Activated T-cell treated with anti-CD3 and anti-CD28 coated beads for 1 hour (primary cell): ENCODE data around the gene NR1I2.

Experiments
- DNase-seq: peaks from one replicate; pipeline ENCODE4 v3.0.0-alpha.2; 2020; ENCODE audit warnings: low read depth

Gene NR1I2

DNA sequence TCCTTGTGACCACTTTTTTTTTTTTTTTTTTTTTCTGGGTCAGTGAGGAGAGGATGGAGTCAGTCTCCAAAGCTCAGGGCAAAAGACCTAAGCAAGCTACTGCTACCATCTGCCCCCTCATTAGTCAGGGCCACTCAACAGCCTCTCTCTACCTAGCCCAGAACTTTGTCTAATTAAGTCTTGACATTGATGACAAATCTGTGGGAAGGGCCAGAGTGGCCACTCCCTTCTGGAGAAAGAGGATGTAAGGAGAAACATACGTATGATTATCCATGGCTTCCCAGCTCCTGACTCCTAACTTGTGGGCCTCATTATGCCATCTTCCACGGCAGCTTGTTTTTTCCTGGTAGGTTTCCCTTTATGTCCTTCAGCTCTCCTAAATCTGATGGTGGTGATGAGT is 37.9 kb downstream of the NR1I2 start:
- DNase-seq: no peak

DNA sequence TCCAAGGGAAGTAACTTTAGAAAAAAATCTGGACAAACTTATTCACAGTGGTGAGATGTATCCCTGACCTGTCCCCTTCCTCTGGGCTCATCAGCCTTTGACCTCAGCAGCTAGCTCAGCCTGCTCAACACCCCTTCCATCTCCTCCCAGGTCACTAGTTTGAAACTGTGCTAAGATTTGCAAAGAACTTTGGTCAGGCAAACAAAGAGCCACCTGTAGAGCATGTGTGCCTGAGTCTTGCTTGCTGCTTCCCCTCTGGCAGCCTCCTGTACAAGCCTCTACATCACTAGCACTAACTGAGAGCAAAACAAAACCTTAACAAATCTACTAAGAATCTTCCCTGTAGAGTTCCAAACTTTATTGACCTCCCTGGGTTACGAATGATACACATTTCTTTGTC is 43.9 kb downstream of the NR1I2 start:
- DNase-seq: no peak

DNA sequence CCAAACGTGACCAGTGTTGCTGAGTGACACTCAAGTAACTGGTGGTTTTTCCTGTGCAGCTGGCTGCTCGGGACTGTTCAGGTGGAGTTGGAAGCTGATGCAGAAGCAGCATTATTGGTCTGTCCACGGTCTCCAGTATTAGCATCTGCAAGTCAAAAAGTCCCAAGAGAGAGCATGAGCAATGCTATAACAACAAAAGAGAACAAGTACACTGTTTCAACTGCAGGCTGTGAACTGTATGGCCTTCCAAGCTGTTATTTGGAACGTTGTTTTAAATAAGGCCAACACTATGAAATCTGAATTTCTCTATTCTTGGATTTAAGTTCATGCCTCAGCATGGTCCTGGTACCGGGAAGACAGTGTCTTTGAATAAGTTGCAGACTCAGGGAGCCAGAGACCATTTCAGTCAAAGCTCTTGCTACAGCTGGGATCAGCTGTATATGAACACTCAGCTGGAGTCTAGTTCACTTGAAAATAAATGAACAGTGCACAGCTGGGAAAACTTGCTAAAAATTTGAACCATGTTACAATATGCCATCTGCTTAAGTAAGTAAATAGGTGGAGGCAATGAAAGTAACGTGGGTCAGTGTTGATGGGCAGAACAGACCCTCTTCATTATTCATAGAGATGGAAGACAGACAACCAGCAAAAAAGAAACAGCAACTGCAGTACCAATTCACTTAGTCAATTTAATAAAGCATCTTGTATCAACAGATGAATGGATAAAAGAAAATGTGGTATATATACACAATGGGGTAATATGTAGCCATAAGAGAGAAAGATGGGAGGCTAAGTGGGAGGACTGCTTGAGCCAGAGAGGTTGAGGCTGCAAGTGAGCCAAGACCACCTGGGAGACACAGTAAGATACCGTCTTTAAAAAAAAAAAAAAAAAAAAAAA is 45.1 kb downstream of the NR1I2 start:
- no peak for DNase-seq

DNA sequence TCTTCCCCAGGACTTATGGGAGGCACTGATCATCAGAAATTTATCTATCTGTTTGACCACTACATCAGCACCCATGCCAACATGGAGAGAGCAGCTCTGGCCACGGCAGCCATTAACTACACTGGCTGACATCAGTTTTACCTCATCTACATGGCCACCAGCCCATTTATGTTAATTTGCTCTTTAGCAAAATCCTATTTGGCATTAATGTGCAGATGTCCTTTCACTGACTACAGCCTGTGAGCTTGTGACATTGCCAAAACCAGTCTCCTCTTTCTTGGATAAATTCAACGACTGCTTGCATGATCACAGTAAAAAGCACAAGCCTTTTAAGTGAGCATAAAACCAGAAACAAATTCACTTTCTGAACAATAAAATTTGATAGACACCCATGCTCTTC is 47.5 kb downstream of the NR1I2 start:
- no peak for DNase-seq

DNA sequence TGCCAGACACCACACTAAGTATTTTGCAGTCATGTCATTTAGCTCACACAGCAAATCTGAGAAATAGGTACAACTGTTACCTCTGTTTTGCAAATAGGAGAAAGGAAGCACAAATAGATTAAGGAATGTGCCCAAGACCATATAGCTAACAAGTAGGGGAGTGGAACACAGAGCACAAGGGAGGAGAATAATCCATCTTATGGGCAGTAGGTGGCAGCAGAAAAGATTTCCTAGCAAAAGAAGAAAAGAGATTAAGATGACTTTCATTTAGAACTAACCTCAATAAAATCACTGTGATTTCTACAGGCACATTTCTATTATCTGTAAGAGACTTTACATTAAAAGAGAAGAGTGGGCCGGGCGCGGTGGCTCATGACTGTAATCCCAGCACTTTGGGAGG is 49.1 kb downstream of the NR1I2 start:
- no peak for DNase-seq

DNA sequence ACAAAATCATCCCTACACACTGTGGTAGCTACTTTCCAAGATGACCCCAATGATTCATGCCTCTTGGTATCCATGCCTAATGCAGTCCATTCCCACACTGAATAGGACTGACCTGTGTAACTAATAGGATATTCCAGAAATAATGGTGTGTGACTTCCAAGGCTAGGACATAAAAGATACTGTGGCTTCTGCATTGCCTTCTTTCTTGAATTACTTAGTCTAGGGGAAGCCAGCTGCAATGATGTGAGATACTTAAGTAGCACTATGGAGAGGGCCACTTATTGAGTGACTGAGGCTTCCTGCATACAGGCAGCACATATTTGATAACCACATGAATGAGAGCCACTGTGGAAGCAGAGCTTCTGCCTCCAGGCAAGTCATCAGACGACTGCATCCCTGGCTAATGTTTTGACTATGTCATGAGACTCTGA is 50.1 kb downstream of the NR1I2 start:
- DNase-seq: no peak

DNA sequence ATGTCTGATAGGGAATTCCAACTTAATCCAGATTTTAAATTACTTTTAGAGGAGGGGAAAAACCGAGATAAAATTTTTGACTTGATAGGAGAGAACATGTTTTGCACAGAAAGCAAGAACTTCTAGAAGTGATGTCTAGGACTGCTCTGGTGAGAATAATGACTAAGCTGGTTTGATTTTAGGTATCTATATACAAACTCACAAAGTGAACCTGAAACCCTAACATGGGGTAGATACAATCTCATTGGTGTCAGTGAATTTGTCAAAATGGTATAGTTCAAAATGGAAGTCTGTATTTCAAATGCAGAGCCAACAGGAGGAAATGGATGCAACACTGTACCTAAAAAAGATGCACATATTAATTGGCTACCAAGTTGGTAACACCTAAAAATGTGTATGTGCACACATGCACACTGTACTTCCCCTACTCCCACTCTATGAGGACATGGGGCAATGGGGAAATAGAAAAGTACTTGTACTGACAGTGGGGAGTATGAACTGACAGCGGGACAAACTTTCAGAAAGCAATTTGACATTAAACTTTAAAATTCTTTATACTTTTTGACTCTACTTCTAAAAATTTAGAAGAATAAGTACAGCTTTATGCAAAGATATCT is 53.0 kb downstream of the NR1I2 start:
- no peak for DNase-seq

DNA sequence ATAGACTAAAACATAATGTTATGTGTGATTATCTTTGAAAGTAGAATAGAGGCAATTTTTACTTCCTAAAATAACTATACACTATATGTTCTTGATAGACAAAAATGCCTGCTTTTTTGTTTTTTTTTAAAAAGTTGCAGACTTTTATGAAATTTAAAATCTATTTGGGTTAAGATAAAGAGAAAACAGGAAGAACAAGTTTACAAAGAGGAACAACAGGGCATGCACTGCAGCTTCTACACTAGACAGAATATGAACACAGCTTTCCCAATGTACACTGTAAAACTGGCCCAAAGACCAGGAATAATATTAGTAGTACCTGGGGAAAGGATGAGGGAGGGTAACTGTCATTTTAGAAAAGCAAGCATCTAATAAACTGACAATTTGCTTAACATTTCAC is 53.7 kb downstream of the NR1I2 start:
- DNase-seq: no peak

DNA sequence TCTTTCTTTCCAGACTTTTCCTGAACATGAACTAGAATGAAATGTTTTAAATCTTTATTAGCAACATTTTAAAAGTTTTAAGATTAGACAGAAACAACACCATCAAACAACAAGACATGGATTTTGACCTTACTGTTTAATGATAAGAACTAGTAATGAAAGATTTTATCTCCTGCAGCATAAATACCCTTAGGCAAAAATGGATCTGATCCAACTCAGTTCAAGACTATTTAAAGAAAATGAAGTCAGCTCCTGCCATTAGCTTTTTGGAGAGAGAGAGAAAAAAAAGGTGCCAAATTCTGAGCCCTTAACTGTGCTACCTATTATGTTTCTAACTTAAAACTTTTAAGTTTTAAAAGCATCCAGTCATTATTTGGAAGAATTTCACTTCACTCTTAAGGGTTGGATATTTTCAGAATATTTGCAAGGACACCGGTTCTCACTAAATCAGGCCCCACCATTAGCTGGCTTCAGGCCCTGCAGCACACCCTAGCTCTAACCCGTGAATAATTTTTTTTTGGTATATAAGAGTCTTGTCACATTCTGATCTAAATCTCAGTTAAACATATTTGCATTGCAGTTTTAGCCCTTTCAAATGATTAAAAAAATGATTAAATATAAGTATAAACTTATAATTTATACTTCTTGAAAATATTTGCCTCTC is 60.0 kb downstream of the NR1I2 start:
- no peak for DNase-seq

DNA sequence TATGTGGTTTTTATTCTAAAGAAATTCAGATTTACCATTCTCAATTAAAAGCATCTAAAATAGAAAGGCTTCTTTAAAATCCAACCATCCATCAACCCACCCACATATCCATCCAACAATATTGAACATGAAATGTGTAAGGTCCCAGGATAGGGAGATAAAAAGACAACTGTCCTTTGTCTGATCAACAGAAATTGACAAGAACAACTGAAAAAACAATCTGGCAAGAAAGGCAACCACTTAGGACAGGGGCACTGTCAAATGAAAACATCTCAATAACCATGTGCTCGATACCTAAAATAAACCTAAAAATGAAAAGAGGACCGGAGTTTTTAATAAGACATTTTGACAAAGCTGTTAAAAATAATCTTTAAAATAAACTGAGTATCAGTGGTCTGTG is 67.2 kb downstream of the NR1I2 start:
- DNase-seq: no peak

DNA sequence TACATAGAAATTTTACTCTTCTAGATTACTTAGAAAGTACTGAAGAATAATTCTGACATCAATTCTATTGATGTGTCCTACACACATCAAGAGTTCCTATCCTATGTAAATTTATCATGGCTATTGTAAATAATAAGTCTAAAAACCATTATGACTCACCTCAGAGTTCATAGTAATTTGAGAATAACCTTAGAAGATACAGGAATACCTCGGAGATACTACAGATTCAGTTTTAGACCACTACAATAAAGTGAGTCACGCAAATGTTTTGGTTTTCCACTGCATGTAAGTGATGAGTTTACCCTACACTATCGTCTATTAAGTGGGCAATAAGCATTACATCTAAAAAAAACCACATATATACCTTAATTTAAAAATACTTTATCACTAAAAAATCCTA is 74.8 kb downstream of the NR1I2 start:
- no peak for DNase-seq

DNA sequence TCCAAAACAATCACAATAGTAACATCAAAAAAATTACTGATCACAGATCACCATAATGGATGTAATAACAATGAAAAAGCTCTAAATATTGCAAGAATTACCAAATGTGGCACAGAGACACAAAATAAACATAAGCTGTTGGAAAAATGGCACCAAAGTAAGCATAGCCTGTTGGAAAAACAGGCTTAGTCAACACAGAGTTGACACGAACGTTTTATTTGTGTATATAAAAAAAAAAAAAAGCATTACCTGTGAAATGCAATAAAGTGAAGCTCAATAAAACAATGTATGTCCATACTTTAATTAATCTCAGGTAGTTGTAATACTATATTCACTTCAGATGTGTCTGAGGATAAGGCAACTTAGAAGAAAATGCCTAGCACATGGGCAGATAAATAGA is 77.1 kb downstream of the NR1I2 start:
- DNase-seq: no peak

DNA sequence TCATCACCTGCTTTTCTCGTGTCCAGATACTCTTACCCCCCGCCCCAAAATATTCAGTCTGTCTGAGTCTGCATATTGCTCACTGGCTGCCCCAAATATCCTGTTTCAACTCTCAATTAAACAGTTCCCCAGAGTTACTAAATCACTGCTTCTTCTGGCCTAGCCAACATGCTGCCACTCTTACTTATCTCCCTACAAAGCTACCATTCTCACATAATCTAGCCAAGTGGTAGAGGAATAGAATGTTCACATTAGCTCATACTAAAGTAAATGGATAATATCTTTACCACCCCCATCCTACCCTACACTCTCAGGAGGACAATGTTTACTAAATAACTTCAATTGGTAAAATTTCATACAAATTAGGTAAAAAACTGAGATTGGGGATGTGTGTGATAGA is 77.8 kb downstream of the NR1I2 start:
- no peak for DNase-seq

DNA sequence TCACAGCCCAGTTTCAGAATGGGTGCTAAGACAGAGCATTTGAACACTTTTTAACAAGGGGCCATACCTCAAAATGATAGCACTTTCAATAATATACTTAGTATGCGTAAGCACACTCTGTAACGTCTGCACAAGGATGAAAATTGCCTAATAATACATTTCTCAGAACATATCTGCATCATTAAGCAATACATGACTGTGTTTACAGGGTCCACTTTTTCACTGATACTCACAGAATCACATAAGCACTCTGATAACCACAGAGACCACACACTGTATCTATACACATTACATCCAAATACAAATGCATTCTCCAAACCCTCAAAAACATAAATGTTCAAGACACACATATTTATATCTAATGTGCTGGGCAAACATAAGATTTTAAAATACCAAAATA is 79.8 kb downstream of the NR1I2 start:
- DNase-seq: no peak

DNA sequence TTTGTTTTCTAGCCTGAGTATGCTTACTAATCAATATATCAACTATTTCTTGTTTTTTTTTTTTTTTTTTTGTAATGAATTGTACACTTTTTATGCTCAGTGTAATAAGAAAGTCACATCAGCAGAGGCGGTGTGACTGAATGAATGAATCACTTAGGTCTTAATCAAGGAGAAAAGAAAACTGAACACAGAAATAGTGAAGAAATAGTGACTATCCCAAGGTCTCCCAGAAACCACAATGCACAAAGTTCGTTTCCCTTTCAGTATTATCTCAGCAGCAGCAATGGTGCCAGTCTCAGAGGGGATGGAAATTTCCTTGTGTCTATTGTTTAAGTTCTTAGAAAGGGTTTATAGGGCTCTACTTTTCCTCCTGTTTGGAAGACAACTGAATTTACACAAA is 80.7 kb downstream of the NR1I2 start:
- no peak for DNase-seq

DNA sequence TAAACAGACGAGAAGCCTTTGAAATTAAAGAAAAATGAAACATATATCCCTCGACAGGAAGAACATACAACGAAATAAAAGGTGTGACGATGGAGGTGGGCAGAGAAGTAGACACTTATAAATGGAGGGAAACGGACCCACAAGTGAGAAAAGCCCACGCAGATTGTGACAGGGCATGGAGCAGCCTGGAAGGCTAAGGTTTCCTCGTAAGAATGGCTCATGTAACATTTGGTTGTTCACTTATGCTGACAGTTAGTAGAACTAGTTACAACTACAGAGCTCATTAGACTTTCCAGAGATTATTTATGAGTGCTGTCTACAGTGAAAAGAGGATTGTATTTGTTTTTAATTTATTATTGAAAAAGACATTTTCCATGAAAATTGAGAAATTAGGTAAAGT is 82.6 kb downstream of the NR1I2 start:
- no peak for DNase-seq
